Effector CD8-positive, alpha-beta T cell (primary cell): ENCODE results near the gene WDR59.

Source experiments
- DNase-seq: peaks from one replicate; lab custom pipeline; 2025; lab: John Stamatoyannopoulos, UW

The WDR59 gene

GRCh38 chr16:74902161-74902560 is 82.8 kb downstream of the WDR59 start:
- no peak for DNase-seq

DNA sequence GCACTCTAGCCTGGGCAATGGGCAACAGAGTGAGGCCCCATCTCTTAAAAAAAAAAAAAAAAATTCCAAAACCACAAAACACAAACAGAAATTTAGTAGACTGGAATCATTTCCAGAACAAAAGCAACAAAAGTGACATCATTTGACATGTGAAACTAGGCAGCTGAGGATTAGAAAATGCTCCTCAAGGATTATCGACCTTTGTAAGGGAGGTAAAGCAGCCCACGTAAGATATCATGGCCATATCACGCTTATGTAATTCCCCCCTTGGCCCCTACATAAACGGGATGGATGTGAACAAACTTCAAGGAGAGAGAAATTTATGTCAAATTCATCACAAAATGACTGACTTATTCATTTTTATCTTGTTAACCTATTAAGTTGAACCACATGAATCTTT is 83.3 kb downstream of the WDR59 start:
- DNase-seq: no peak

- no peak for DNase-seq
Observed at GRCh38 chr16:74899816-74900215, 85.1 kb downstream of the WDR59 start.

GRCh38 chr16:74898659-74899058 is 86.3 kb downstream of the WDR59 start:
- no peak for DNase-seq

DNA sequence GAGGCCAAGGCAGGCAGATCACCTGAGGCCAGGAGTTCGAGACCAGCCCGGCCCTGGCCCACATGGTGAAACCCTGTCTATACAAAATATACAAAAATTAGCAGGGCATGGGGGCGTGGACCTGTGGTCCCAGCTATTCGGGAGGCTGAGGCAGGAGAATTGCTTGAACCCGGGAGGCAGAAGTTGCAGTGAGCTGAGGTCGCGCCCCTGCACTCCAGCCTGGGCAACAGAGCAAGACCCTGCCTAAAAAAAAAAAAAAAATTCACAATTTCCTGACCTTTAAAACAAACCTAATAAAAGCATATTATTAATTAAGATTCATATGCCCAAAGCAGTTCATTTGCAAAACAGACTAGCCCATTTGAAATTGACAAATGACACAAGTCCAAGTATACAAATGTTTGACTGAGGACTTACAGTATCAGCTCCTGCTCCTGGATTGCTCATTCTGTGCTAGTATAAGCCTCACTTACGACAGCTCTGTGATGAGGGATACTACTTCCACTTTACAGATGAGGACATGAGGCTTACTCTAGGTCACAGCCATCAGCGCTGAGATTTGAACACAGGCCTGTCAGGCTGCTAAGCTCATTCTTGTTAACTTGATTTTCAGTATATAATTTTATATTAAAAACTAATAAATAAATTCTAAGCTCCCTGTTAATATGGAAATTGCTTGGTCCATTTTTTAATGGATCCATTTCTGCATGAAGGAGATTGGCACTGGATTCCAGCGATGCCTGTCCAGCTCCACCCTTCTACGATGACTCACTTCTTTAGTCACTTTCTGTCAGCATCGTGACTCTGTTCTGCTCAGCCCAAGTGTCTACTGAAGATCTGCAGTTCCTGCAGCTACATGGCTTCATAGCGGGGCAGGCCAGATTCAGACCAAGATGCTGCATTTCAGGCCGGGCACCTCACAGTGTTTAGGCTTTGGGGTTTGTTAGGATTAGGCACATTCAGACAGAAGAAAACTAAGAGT is 88.2 kb downstream of the WDR59 start:
- no peak for DNase-seq

DNA sequence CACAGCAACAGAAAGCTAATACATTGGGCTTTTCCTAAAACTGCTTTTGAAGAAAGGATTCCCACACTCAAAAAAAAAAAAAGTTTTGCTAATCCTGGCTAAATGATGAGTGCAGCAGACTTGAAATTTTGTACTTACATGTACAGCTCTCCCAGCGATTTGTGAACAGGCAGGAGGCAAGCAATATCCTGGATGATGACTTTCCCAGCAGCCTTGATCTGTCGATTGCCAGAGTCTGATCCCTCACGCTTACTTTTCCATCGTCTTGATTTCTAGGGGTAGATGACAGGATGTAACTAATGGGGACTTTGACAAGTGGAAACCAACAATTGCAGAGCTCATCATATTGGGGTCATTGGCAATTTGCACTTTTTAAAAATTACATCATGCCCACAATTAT is 91.4 kb downstream of the WDR59 start:
- DNase-seq: no peak

- no peak for DNase-seq
Observed at GRCh38 chr16:74892574-74893461, 92.1 kb downstream of the WDR59 start.

DNA sequence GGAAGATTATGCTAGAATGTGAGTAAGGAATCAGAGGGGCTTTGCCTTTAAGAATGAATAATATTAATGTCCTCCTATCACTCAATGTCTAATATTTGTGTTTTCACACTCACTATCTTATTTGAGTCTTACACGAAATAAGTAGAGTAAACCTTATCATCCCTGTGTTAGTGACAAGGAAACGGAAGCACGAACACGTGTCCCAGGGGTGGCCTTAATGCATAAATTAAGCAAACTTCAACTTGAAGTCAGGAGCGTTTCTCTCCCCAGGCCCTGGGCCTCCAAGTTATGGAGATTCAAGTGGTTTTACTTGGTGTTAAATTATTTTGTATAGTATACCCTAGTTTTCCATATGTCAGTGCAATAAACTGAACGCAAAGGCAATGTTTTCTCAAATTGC is 96.0 kb downstream of the WDR59 start:
- DNase-seq: no peak

- DNase-seq: no peak
Observed at GRCh38 chr16:74888232-74888862, 96.6 kb downstream of the WDR59 start.

GRCh38 chr16:74887084-74887483 is 97.8 kb downstream of the WDR59 start:
- DNase-seq: no peak

DNA sequence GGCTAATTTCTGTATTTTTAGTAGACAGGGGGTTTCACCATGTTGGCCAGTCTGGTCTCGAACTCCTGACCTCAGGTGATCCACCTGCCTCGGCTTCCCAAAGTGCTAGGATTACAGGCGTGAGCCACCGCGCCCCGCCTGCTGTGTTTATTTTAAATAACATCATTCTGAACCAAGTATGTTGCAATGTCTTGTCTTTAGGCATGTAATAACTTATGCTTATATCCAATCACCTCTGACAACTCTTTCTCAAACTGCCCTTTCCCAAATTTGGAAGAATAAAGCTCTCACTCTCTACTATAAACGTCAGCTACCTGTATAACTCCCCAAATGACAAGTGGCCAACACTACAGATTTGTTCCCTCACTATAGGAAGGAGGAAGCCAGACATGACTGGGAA is 107.2 kb downstream of the WDR59 start:
- DNase-seq: no peak

DNA sequence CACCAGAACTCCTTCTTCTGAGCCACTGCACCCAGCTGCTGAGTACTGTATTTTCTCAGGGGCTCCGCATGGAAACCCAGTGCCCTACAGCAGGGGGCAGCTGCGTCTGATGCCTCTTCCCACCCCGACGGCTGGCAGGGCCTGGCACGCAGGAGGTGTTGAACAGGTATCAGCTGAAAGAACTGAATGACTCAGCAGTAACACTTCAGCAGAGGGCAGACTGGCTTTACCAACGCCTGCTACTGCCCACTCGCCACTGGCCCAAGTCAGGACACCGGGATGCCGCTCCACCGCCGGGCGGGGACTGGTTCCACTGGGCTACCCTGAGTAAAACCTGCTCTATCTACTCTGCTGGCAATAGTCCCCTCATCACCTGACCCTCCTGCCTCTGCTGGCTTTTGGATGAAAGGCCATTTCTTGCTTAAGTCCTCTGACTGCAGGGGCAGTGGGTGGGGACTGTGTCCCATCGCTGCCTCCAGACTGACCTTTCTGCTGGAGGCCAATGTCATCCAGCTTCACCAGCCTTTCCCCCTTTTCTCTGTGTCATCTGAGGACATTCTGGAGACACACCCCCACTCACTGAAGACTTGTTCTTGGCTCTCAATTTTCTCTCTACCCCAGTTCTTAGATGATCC is 109.9 kb downstream of the WDR59 start:
- no peak for DNase-seq

GRCh38 chr16:74874123-74874522 is 110.8 kb downstream of the WDR59 start:
- DNase-seq: no peak

GRCh38 chr16:74872302-74872701 is 112.6 kb downstream of the WDR59 start:
- DNase-seq: no peak

DNA sequence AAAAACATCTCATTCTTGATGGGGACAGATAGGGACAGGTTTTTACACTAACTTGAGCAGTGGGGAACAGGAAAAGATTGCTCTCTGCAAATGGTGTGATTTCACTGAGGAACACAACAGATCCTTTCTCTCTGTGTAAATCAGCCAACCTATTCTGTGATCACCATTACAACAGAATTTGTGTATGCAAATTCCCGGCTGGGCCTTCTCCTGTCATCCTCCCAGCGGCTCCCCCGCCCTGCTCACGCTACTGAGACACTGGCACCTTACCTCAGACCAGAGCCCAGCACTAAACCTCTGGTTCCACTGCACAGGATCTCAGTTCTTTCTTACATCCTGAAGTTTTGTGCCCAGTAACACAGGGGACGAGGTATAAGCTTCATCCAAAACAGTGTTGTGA is 113.3 kb downstream of the WDR59 start:
- DNase-seq: no peak

GRCh38 chr16:74868501-74868900 is 116.4 kb downstream of the WDR59 start:
- no peak for DNase-seq

DNA sequence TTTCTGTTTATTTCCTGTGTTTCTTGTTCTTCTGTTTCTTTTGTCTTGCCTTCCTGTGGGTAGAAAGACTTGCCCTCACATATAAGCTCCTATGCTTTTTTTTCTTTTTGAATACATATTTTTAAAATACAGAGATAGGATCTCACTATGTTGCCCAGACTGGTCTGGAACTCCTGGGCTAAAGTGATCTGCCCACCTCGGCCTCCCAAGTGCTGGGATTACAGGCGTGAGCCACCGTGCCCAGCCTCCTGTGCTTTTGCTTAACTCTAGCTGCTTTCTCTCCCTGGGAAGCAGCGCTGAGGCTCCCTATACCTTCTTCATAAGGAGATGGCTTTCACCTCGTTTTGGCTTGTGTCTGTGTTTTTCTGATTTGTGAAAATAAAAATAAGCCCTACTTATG is 116.9 kb downstream of the WDR59 start:
- DNase-seq: no peak

DNA sequence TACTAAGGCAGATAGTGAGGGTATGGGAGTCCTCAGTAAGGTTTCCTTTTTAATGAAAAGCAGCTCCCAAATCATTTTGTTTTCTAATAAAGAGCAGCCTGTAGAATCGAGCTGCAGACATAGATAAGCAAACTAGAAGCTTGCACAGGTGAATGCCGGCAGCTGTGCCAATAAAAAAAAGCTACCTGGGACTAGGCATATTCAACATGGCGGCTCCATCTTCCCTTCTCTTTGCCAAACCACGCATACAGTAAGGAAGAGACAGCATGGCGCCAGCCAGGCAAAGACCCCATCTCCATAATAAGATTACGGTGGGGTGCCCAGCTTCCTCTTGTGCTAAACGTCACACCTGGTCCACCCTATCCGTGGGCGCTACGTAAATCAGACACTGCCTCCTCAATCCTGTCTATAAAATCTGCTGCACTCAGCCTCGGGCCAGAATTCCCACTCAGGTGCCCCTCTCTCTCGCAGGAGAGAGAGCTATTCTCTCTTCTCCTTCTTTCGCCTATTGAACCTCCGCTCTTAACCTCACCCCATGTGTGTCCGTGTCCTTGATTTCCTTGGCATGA is 117.6 kb downstream of the WDR59 start:
- DNase-seq: no peak

DNA sequence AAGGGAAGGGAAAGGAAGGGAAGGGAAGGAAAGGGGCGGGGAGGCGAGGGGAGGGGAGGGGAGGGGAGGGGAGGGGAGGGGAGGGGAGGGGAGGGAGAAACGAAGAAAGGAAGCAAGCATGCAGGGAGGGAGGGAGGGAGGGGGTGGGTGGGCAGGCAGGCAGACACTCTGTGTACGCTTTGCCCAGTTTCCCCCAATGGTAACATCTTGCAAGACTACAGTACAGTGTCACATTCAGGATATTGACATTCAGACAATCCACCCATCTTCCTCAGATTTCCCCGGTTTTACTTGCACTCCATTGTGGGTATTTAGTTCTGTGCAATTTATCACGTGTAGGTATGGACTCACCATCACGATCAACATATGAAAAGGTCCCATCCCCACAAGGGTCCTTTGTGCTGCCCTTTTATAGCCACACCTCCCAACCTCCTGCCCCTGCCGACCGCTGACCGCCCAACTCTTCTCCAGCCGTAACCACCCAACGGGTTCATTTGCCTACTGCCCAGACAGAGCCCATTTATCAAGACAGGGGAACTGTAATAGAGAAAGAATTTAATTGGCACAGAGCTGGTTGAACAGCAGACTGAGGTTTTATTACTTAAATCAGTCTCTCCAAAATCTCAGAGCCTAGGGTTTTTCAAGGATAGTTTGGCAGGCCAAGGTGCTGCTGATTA is 118.9 kb downstream of the WDR59 start:
- DNase-seq: no peak

DNA sequence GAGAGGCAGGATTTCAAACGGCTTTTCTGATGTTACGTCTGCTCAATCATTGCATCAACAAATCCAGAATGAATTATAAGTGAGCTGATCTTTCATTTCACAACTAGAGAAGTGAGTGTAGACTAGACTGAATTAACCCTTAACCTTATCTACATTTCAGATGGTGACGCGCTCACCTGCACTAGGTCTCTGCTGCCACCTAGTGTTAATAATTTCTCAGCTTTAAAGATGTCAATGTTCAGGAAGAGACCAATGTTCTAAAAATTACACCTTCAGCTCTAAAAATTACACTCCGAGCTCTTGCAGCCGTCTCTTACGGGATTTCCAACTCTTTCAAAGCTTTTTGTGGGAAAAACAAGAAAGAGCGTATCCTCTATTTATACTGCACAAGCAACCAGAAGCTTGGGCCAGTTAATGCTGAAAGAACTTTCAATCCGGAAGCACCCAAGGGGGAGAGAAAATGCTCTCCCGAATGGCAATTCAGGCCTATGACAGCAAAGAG is 122.1 kb downstream of the WDR59 start:
- DNase-seq: no peak

DNA sequence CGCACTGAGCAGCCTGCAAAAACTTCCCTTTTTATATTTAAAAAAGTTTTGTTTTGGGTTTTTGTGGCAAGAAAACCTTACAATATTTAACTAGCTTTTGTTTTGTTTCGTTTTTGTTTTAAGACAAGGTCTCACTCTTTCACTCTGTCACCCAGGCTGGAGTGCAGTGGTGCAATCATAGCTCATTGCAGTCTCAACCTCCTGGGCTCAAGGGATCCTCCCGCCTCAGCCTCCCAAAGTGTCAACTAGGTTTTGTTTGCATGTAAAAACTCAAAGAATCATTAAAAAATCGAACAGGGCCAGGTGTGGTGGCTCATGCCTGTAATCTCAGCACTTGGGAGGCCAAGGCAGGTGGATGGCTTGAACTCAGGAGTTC is 132.4 kb downstream of the WDR59 start:
- DNase-seq: no peak
